ENCODE measurements around the gene UBE2G1. TPM values are rescaled to one million over a fixed set of nuclear protein-coding genes. Genes with fewer than 3 reads are reported as not detected.

UBE2G1 gene
- total and polyA plus RNA-seq, 8 donors: 4.3 to 29.3 (median 21.6) TPM

- WGBS, 2 donors: 33 to 37% methylated on average over 1 of the region's 1 CpG
- FAIRE-seq: no peak
- no peak overlapping the region for H3K4me3 ChIP-seq
- TF ChIP-seq CTCF (IDR thresholded peaks at IDR 0.05): no peak
- DNase-seq: no peak
- intact Hi-C loops (cut with DNase I): no loop called here
- no peak overlapping the region for H3K27ac ChIP-seq
- H3K4me1 ChIP-seq: peaks cover 0 to 13% (median 8%) of the 10 kb centered on the region in 3 donors
- no peaks in the 10 kb centered on the region for H3K36me3 ChIP-seq
- H3K27me3 ChIP-seq: no peaks in the 10 kb centered on the region
- ATAC-seq: no peak
- no peaks in the 10 kb centered on the region for H3K9me3 ChIP-seq
Measured at GRCh38 chr17:4344926-4345325, 21.5 kb downstream of the UBE2G1 start.

- intact Hi-C loops (cut with DNase I): no loop called here
- H3K27ac ChIP-seq: no peak overlapping the region
- no peaks in the 10 kb centered on the region for H3K9me3 ChIP-seq
- H3K36me3 ChIP-seq: no peaks in the 10 kb centered on the region
- no peak for TF ChIP-seq CTCF (IDR thresholded peaks at IDR 0.05)
- ATAC-seq (no peak), FAIRE-seq (no peak), DNase-seq (no peak)
- H3K4me1 ChIP-seq: peaks cover 0 to 13% (median 8%) of the 10 kb centered on the region in 3 donors
- no peak overlapping the region for H3K4me3 ChIP-seq
- no peaks in the 10 kb centered on the region for H3K27me3 ChIP-seq
- 84 to 88% methylated on average over 5 of the region's 5 CpGs for WGBS, 2 donors
Measured at GRCh38 chr17:4342535-4342934, 23.9 kb downstream of the UBE2G1 start.

- TF ChIP-seq CTCF (IDR thresholded peaks at IDR 0.05): no peak
- no peak for FAIRE-seq
- Histone ChIP-seq H3K27ac (no peak overlapping the region), H3K36me3 (no peaks in the 10 kb centered on the region), H3K27me3 (no peaks in the 10 kb centered on the region), H3K4me1 (peaks cover 0 to 13% (median 8%) of the 10 kb centered on the region in 3 donors), H3K4me3 (no peak overlapping the region), H3K9me3 (no peaks in the 10 kb centered on the region)
- WGBS, 2 donors: 66 to 71% methylated on average over 4 of the region's 4 CpGs
- ATAC-seq: no peak
- no peak for DNase-seq
- intact Hi-C loops (cut with DNase I): no loop called here
Measured at GRCh38 chr17:4341616-4341977, 24.9 kb downstream of the UBE2G1 start.

- 72 to 90% methylated on average over 5 of the region's 5 CpGs for WGBS, 2 donors
- FAIRE-seq (no peak), ATAC-seq (no peak), DNase-seq (no peak)
- Histone ChIP-seq H3K27ac (no peak overlapping the region), H3K9me3 (no peaks in the 10 kb centered on the region), H3K4me1 (peaks cover 0 to 13% (median 8%) of the 10 kb centered on the region in 3 donors), H3K27me3 (no peaks in the 10 kb centered on the region), H3K36me3 (no peaks in the 10 kb centered on the region), H3K4me3 (no peak overlapping the region)
- TF ChIP-seq CTCF (IDR thresholded peaks at IDR 0.05): no peak
- intact Hi-C loops (cut with DNase I): no loop called here
Measured at GRCh38 chr17:4340914-4341615, 25.4 kb downstream of the UBE2G1 start.

- TF ChIP-seq CTCF (IDR thresholded peaks at IDR 0.05): no peak
- H3K9me3 ChIP-seq: no peaks in the 10 kb centered on the region
- no peaks in the 10 kb centered on the region for H3K27me3 ChIP-seq
- peaks cover 4 to 24% (median 9%) of the 10 kb centered on the region in 3 donors for H3K4me1 ChIP-seq
- FAIRE-seq (no peak), ATAC-seq (no peak), DNase-seq (no peak)
- no peak overlapping the region for H3K4me3 ChIP-seq
- intact Hi-C loops (cut with DNase I): no loop called here
- H3K36me3 ChIP-seq: no peaks in the 10 kb centered on the region
- no peak overlapping the region for H3K27ac ChIP-seq
- WGBS, 2 donors: 46 to 53% methylated on average over 5 of the region's 5 CpGs
Measured at GRCh38 chr17:4334776-4335584, 31.5 kb downstream of the UBE2G1 start.

Data from pancreas (tissue), 10 donors.